Measurements from ENCODE around the gene STXBP3.

Gene STXBP3

GRCh38 chr1:108845446-108845845, 99.0 kb downstream of the STXBP3 start:
- DNase-seq = no peak

GRCh38 chr1:108845991-108846390, 99.5 kb downstream of the STXBP3 start:
- no peak for DNase-seq

GRCh38 chr1:108847494-108847893, 101.0 kb downstream of the STXBP3 start:
- DNase-seq = no peak

GRCh38 chr1:108848806-108849205, 102.3 kb downstream of the STXBP3 start:
- no peak for DNase-seq

GRCh38 chr1:108850929-108851328, 104.5 kb downstream of the STXBP3 start:
- DNase-seq = no peak

- DNase-seq = no peak
Observed at GRCh38 chr1:108851567-108851966, 105.1 kb downstream of the STXBP3 start.

GRCh38 chr1:108852221-108852975, 105.9 kb downstream of the STXBP3 start:
- DNase-seq = no peak

GRCh38 chr1:108854221-108855019, 107.9 kb downstream of the STXBP3 start:
- no peak for DNase-seq

- DNase-seq = no peak
Observed at GRCh38 chr1:108856994-108857393, 110.5 kb downstream of the STXBP3 start, which contains the start of gene AKNAD1. Gene AKNAD1 (minus strand): TSS chr1:108857094. CDS start chr1:108852664, 4,430 bp downstream.

GRCh38 chr1:108858230-108858950, 111.9 kb downstream of the STXBP3 start:
- DNase-seq = no peak
